ENCODE results near the gene C10orf90. TPM values are rescaled to one million over a fixed set of nuclear protein-coding genes. Genes with fewer than 3 reads are reported as not detected.

The C10orf90 gene
- total RNA-seq, 4 donors from 2014 or later, result 0.26 TPM; not detected in 3

DNA sequence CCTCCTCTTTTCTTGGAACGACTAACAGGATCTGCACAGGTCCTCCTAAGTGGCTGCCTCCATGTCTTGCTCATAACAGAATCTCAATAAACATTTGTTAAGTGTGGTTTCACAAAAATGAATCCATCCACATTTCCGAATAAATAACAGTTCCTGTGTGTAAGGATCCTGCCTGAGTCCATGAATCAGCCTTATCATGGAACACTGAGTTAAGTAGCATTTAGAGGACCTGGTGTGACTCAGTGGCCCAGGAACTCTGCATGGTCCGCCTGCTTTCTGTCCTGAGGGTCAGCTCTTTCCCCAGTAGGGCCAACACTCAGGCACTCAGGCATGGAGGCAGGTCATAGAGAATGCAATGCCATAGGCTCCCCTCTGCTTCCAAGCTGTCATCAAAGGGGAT, 15.8 kb upstream of the C10orf90 start:
- TF ChIP-seq POLR2A (IDR thresholded peaks at IDR 0.05), result no peak
- TF ChIP-seq, protein P1, sequence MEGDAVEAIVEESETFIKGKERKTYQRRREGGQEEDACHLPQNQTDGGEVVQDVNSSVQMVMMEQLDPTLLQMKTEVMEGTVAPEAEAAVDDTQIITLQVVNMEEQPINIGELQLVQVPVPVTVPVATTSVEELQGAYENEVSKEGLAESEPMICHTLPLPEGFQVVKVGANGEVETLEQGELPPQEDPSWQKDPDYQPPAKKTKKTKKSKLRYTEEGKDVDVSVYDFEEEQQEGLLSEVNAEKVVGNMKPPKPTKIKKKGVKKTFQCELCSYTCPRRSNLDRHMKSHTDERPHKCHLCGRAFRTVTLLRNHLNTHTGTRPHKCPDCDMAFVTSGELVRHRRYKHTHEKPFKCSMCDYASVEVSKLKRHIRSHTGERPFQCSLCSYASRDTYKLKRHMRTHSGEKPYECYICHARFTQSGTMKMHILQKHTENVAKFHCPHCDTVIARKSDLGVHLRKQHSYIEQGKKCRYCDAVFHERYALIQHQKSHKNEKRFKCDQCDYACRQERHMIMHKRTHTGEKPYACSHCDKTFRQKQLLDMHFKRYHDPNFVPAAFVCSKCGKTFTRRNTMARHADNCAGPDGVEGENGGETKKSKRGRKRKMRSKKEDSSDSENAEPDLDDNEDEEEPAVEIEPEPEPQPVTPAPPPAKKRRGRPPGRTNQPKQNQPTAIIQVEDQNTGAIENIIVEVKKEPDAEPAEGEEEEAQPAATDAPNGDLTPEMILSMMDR (IDR thresholded peaks at IDR 0.05), result no peak
- no peaks in the 10 kb centered on the region for H3K9me3 ChIP-seq
- H3K4me3 ChIP-seq, result no peak overlapping the region
- no peak overlapping the region for H3K27ac ChIP-seq
- 42 to 50% methylated on average over 2 to 3 of the region's 3 CpGs for WGBS, 2 donors
- intact Hi-C loops (cut with DNase I), result no loop called here
- no peak for DNase-seq
- H3K27me3 ChIP-seq, result no peaks in the 10 kb centered on the region
- no peaks in the 10 kb centered on the region for H3K4me1 ChIP-seq
- H3K36me3 ChIP-seq, result no peaks in the 10 kb centered on the region

- TF ChIP-seq, protein P1 (IDR thresholded peaks at IDR 0.05), result no peak
- TF ChIP-seq POLR2A (IDR thresholded peaks at IDR 0.05), result no peak
- 79 to 90% methylated on average over 2 of the region's 4 CpGs for WGBS, 2 donors
- H3K4me1 ChIP-seq, result no peaks in the 10 kb centered on the region
- no peak overlapping the region for H3K4me3 ChIP-seq
- no peak for DNase-seq
- H3K9me3 ChIP-seq, result no peaks in the 10 kb centered on the region
- intact Hi-C loops (cut with DNase I), result no loop called here
- H3K27ac ChIP-seq, result no peak overlapping the region
- H3K27me3 ChIP-seq, result no peaks in the 10 kb centered on the region
- H3K36me3 ChIP-seq, result no peaks in the 10 kb centered on the region
Observed at GRCh38 chr10:126685756-126686155, 15.3 kb upstream of the C10orf90 start.

DNA sequence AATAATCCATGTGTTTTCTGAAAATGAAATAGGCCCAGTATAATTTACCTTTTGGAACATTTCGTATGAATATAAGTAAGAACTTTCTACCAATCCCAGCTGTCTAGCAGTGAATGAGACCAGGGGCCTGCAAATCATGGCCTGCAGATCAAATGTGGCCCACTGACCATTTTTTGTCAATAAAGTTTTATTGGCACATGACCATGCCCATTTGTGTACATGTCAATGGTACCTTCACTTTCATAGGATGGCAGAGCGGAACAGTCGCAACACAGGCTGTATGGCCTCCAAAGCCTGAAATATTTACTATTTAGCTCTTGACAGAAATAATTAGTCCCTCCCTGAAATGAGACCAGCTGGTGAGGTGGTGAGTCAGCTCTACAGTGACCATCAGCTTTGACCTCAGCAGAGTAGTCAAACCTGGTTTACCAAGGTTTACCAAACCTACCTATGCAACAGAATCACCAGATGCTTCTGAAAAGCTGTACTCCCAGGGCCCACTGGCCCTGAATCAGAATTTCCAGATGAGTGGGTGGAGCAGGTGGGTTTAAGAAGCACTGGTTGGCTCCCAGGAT, 13.8 kb upstream of the C10orf90 start:
- H3K27ac ChIP-seq, result no peak overlapping the region
- no peaks in the 10 kb centered on the region for H3K4me1 ChIP-seq
- intact Hi-C loops (cut with DNase I), result no loop called here
- H3K36me3 ChIP-seq, result no peaks in the 10 kb centered on the region
- no peak for DNase-seq
- no peaks in the 10 kb centered on the region for H3K27me3 ChIP-seq
- TF ChIP-seq POLR2A (IDR thresholded peaks at IDR 0.05), result no peak
- TF ChIP-seq, protein P1 (IDR thresholded peaks at IDR 0.05), result no peak
- no peaks in the 10 kb centered on the region for H3K9me3 ChIP-seq
- WGBS, 2 donors, result 82 to 100% methylated on average over 2 to 3 of the region's 3 CpGs
- H3K4me3 ChIP-seq, result no peak overlapping the region

GRCh38 chr10:126683466-126683865, 13.0 kb upstream of the C10orf90 start:
- Histone ChIP-seq H3K9me3 (no peaks in the 10 kb centered on the region), H3K27me3 (no peaks in the 10 kb centered on the region), H3K36me3 (no peaks in the 10 kb centered on the region), H3K4me3 (no peak overlapping the region), H3K27ac (no peak overlapping the region), H3K4me1 (no peaks in the 10 kb centered on the region)
- intact Hi-C loops (cut with DNase I), result no loop called here
- TF ChIP-seq, protein P1 (IDR thresholded peaks at IDR 0.05), result no peak
- no peak for TF ChIP-seq POLR2A (IDR thresholded peaks at IDR 0.05)
- DNase-seq, result no peak
- WGBS, 2 donors, result no CpG with 5 or more reads among the region's 1 CpG

DNA sequence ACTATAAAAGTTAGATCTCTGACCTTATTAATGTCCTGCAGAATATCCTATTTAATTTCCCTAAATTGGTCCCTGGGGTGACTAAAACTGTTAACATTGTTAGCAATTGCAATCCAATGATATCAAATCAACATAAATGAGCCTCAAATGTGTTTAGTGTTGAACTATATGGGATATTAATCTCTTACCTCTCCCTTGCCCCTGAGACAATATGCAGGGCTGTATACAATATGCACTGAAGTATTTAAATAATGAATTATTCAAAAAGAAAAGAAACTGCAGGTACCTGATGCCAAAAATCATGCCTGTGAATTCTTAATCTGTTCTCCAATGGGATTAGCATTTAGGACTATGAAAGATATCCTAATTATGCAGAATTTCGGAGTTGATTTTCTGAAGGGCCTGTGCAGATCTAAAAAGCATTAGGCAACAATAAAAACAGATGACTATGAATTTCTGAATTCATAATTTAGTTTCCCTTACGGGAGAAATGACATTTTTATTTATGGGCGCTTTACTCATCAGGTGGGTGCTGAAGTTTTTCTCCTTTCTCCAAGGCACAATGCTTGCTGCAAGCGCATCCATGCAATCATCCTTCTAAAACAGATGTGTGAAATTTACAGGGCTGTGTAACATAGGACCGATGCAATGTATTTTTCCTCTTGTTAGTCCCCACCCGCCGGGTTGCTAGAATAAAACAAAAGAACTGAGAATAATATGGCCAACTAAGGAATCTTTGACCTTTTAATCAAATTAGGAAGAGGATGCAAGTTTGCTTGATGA, 5.4 kb upstream of the C10orf90 start:
- Histone ChIP-seq H3K27me3 (no peaks in the 10 kb centered on the region), H3K4me1 (peaks cover 0 to 10% (median 0%) of the 10 kb centered on the region in 3 donors), H3K36me3 (no peaks in the 10 kb centered on the region), H3K9me3 (no peaks in the 10 kb centered on the region), H3K4me3 (no peak overlapping the region), H3K27ac (no peak overlapping the region)
- no peak for DNase-seq
- WGBS, 2 donors, result 86 to 90% methylated on average over 7 of the region's 7 CpGs
- intact Hi-C loops (cut with DNase I), result no loop called here
- no peak for TF ChIP-seq POLR2A (IDR thresholded peaks at IDR 0.05)
- TF ChIP-seq, protein P1 (IDR thresholded peaks at IDR 0.05), result no peak

All from esophagus squamous epithelium (tissue), 5 donors.